CD4-positive, CD25-positive, alpha-beta regulatory T cell (primary cell): Measurements from ENCODE around the gene RELT. TPM values are rescaled to one million over a fixed set of nuclear protein-coding genes. Genes with fewer than 3 reads are reported as not detected.
"Not testable (repeated sequence)": the region's sequence is repeated elsewhere in the genome, so short reads cannot be mapped to it uniquely, and the experiment has no call there.

Source experiments
- ATAC-seq, 2 donors: fragments of 150-1000 bp; cut with Tn5 transposase; one replicate each; pipeline ENCODE4 v1.10.0; 2021; ENCODE audit warnings: low read depth in 2 of 2, moderate number of reproducible peaks in 2 of 2, moderate library complexity in 1 of 2
- DNase-seq, 3 donors: peaks; one replicate each; pipeline versions ENCODE4 v3.0.0 to v3.0.0-alpha.2; 2012 to 2022; ENCODE audit warnings: mixed read lengths in 1 of 3
- H3K27ac ChIP-seq: one replicate; pipeline ENCODE4 v1.7.0; 2013; ENCODE audit warnings: mild to moderate bottlenecking, low read length; ENCODE audit not compliant: insufficient read depth, poor library complexity, severe bottlenecking
- H3K27me3 ChIP-seq: one replicate; pipeline ENCODE4 v1.7.0; 2013; ENCODE audit warnings: low read length; ENCODE audit not compliant: control insufficient read depth, insufficient read depth
- H3K36me3 ChIP-seq: one replicate; pipeline ENCODE4 v1.7.0; 2013; ENCODE audit warnings: mild to moderate bottlenecking, low read length, moderate library complexity; ENCODE audit not compliant: control insufficient read depth, insufficient read depth
- H3K4me1 ChIP-seq: 2 replicates; pipeline ENCODE4 v1.7.0; 2013; ENCODE audit warnings: mild to moderate bottlenecking, low read length; ENCODE audit not compliant: insufficient read depth, control insufficient read depth, poor library complexity, severe bottlenecking
- H3K4me3 ChIP-seq: one replicate; pipeline ENCODE4 v1.7.0; 2013; ENCODE audit warnings: low read depth, mild to moderate bottlenecking, low read length, moderate library complexity
- H3K9me3 ChIP-seq, 2 experiments: 1 replicate in 1 of 2; 2 replicates in 1 of 2; pipeline ENCODE4 v1.7.0; 2013; ENCODE audit warnings: low read length in 2 of 2, mild to moderate bottlenecking in 1 of 2, moderate library complexity in 1 of 2; ENCODE audit not compliant: control insufficient read depth in 2 of 2
- H3K27ac Mint-ChIP-seq, 3 donors: one replicate each; pipeline ENCODE4 v1.8.0; 2020 to 2022; ENCODE audit warnings: mild to moderate bottlenecking in 3 of 3, mixed read lengths in 3 of 3, moderate library complexity in 2 of 3
- H3K27me3 Mint-ChIP-seq: one replicate; pipeline ENCODE4 v1.8.0; 2022; ENCODE audit warnings: mild to moderate bottlenecking, mixed read lengths
- H3K36me3 Mint-ChIP-seq: one replicate; pipeline ENCODE4 v1.8.0; 2020; ENCODE audit warnings: mixed read lengths
- H3K4me1 Mint-ChIP-seq, 4 donors: one replicate each; pipeline ENCODE4 v1.8.0; 2020 to 2022; ENCODE audit warnings: mixed read lengths in 4 of 4, mild to moderate bottlenecking in 1 of 4
- H3K4me3 Mint-ChIP-seq, 4 donors: one replicate each; pipeline ENCODE4 v1.8.0; 2020 to 2022; ENCODE audit warnings: mild to moderate bottlenecking in 4 of 4, mixed read lengths in 4 of 4, moderate library complexity in 3 of 4
- H3K9me3 Mint-ChIP-seq, 7 donors: one replicate each; pipeline ENCODE4 v1.8.0; 2020 to 2022; ENCODE audit warnings: mixed read lengths in 7 of 7, mild to moderate bottlenecking in 3 of 7, moderate library complexity in 2 of 7
- polyA plus RNA-seq, 4 donors: library from polyadenylated mRNA; unstranded; fragments of 300-500 nt; fragmentation: Illumina TruSeq; gene quantifications; one replicate each; pipeline ENCODE4 v1.2.3, GENCODE V29; 2021
- total RNA-seq: library from RNA; stranded (reverse); gene quantifications from one replicate; pipeline ENCODE4 v1.2.3, GENCODE V29; 2022

RELT gene
- total and polyA plus RNA-seq, 5 donors from 2014 or later = 2.0 to 117 (median 3.3) TPM

- Histone ChIP-seq H3K27me3 (no peaks in the 10 kb centered on the region), H3K4me1 (no peaks in the 10 kb centered on the region), H3K36me3 (no peaks in the 10 kb centered on the region), H3K27ac (no peak overlapping the region), H3K9me3 (no peaks in the 10 kb centered on the region), H3K4me3 (no peak overlapping the region)
- no peak overlapping the region for H3K4me3 Mint-ChIP-seq
- H3K36me3 Mint-ChIP-seq = peaks cover 15% of the 10 kb centered on the region
- H3K27ac Mint-ChIP-seq = no peak overlapping the region
- H3K9me3 Mint-ChIP-seq = no peaks in the 10 kb centered on the region
- DNase-seq (no peak), ATAC-seq (no peak)
- no peaks in the 10 kb centered on the region for H3K27me3 Mint-ChIP-seq
- H3K4me1 Mint-ChIP-seq = peaks cover 0 to 8% (median 3%) of the 10 kb centered on the region in 4 donors
Observed at GRCh38 chr11:73426219-73426850, 50.1 kb downstream of the RELT start.

- Mint-ChIP-seq H3K9me3 (no peaks in the 10 kb centered on the region), H3K4me3 (peak overlapping the region in 1 of 4 donors; percentile 17)
- no peaks in the 10 kb centered on the region for H3K27me3 ChIP-seq
Observed at GRCh38 chr11:73428227-73428626, 52.0 kb downstream of the RELT start.

GRCh38 chr11:73428699-73429098, 52.5 kb downstream of the RELT start:
- H3K4me1 ChIP-seq = no peaks in the 10 kb centered on the region
- H3K4me1 Mint-ChIP-seq = peaks cover 0 to 8% (median 3%) of the 10 kb centered on the region in 4 donors
- no peak for DNase-seq

More at GRCh38 chr11:73428227-73428626, 52.0 kb downstream of the RELT start:
- H3K36me3 Mint-ChIP-seq = peaks cover 15% of the 10 kb centered on the region
- ATAC-seq (no peak), DNase-seq (no peak)
- Histone ChIP-seq H3K4me1 (no peaks in the 10 kb centered on the region), H3K36me3 (no peaks in the 10 kb centered on the region), H3K4me3 (no peak overlapping the region), H3K9me3 (no peaks in the 10 kb centered on the region), H3K27ac (no peak overlapping the region)
- no peaks in the 10 kb centered on the region for H3K27me3 Mint-ChIP-seq
- H3K27ac Mint-ChIP-seq = peak overlapping the region in 2 of 3 donors; percentile 6 to 42
- H3K4me1 Mint-ChIP-seq = peaks cover 0 to 8% (median 3%) of the 10 kb centered on the region in 4 donors

DNA sequence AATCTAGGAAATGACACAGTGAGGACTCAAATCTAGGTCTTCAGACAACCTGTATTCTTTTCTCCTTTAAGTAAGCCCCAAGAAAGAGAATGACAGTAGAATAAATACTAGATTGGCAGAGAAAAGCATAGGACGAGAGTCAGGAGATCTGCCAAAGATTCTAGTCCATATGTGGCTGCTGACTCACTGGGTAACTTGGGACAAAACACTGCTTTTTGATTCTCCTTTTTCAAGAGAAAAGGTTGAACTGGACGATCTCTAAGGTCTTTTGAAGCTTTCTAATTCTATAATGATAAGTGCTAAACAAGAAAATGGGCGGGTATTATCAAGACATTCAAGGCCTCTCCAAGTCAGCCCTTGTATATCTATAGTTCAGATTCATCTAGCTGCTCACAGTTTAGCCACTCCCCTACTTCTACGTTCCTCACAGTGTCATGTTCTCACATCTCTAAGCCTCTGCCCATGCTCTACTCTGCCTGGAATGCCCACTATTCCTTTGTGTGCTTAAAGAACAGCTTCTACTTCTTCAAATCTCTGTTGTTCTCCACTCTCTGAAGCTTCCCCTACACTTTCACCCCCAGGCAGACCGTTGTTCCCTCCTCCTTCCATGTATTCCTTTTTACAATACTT, 53.0 kb downstream of the RELT start:
- Histone ChIP-seq H3K36me3 (no peaks in the 10 kb centered on the region), H3K4me3 (no peak overlapping the region), H3K27ac (no peak overlapping the region), H3K9me3 (no peaks in the 10 kb centered on the region), H3K27me3 (no peaks in the 10 kb centered on the region), H3K4me1 (no peaks in the 10 kb centered on the region)
- no peaks in the 10 kb centered on the region for H3K27me3 Mint-ChIP-seq
- no peak overlapping the region for H3K4me3 Mint-ChIP-seq
- H3K9me3 Mint-ChIP-seq = no peaks in the 10 kb centered on the region
- no peak for ATAC-seq
- H3K27ac Mint-ChIP-seq = no peak overlapping the region
- DNase-seq = no peak
- H3K36me3 Mint-ChIP-seq = peaks cover 15% of the 10 kb centered on the region
- H3K4me1 Mint-ChIP-seq = peaks cover 0 to 8% (median 3%) of the 10 kb centered on the region in 4 donors

More at GRCh38 chr11:73428699-73429098, 52.5 kb downstream of the RELT start:
- H3K4me3 ChIP-seq = no peak overlapping the region
- no peaks in the 10 kb centered on the region for H3K27me3 ChIP-seq
- Mint-ChIP-seq H3K27ac (no peak overlapping the region), H3K4me3 (no peak overlapping the region), H3K36me3 (peaks cover 15% of the 10 kb centered on the region), H3K27me3 (no peaks in the 10 kb centered on the region), H3K9me3 (no peaks in the 10 kb centered on the region)
- ATAC-seq = no peak
- no peaks in the 10 kb centered on the region for H3K9me3 ChIP-seq
- no peaks in the 10 kb centered on the region for H3K36me3 ChIP-seq
- H3K27ac ChIP-seq = no peak overlapping the region

DNA sequence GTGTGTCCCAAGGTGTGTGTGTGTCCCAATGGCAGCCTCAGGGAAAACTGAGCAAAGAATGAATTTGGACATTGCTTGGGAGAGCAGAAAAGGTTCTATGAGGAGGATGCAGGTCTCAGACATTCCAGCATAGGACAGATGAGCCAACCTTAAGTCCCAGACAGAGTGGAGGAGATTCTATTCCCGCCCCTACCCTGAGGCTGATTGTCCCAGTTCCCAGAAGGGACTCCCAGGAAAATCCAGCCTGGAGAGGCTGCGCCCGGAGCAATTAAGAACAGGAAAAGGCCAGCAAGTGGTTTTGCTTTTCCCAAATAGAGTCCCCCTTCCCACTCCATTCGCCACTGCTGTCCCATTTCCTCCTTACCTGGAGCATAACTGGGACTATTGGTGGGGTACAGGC, 54.1 kb downstream of the RELT start:
- H3K36me3 ChIP-seq = no peaks in the 10 kb centered on the region
- H3K9me3 Mint-ChIP-seq = no peaks in the 10 kb centered on the region
- H3K36me3 Mint-ChIP-seq = peaks cover 15% of the 10 kb centered on the region
- no peaks in the 10 kb centered on the region for H3K27me3 ChIP-seq
- no peak for DNase-seq
- peaks cover 0 to 8% (median 3%) of the 10 kb centered on the region in 4 donors for H3K4me1 Mint-ChIP-seq
- no peaks in the 10 kb centered on the region for H3K27me3 Mint-ChIP-seq
- no peaks in the 10 kb centered on the region for H3K4me1 ChIP-seq
- H3K27ac Mint-ChIP-seq = no peak overlapping the region
- no peak overlapping the region for H3K4me3 Mint-ChIP-seq
- ATAC-seq = no peak
- no peaks in the 10 kb centered on the region for H3K9me3 ChIP-seq
- H3K27ac ChIP-seq = no peak overlapping the region
- H3K4me3 ChIP-seq = no peak overlapping the region

DNA sequence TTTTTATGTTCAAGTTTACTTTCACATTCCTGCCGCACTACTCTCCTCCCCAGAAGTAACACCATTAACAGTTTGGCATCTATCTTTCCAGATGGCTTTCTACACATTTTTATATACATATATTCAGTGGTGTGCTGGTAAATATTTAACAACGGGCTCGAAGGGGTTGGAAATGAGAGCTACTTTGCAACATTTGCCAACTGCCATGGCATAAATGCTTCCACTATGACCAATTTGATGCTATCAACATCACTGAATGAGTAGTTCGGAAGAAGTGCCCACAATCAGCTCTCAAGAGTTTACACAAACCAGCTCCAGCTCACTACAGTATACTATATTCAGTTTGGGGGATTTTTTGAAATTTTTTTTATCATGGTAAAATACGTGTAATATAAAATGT, 55.2 kb downstream of the RELT start:
- Histone ChIP-seq H3K27me3 (no peaks in the 10 kb centered on the region), H3K9me3 (no peaks in the 10 kb centered on the region), H3K27ac (no peak overlapping the region), H3K36me3 (no peaks in the 10 kb centered on the region), H3K4me1 (no peaks in the 10 kb centered on the region), H3K4me3 (no peak overlapping the region)
- peaks cover 0 to 8% (median 3%) of the 10 kb centered on the region in 4 donors for H3K4me1 Mint-ChIP-seq
- H3K36me3 Mint-ChIP-seq = peaks cover 15% of the 10 kb centered on the region
- no peak overlapping the region for H3K4me3 Mint-ChIP-seq
- H3K9me3 Mint-ChIP-seq = no peaks in the 10 kb centered on the region
- H3K27ac Mint-ChIP-seq = no peak overlapping the region
- ATAC-seq (no peak), DNase-seq (no peak)
- no peaks in the 10 kb centered on the region for H3K27me3 Mint-ChIP-seq

DNA sequence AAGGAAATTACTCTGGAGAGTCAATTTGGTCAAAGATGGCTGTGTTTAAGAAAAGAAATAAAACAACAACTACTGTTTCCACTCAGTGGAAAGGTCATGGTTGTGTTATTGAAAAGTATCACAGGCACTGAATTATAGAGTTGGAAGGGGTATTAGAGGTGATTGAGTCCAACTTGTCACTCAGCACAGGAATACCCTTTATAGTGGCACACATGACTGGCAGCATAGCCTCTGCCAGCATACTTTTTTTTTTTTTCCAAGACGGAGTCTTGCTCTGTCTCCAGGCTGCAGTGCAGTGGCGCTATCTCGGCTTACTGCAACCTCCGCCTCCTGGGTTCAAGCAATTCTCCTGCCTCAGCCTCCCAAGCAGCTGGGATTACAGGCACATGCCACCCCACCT, 60.7 kb downstream of the RELT start:
- not testable (repeated sequence) for H3K4me3 ChIP-seq, ATAC-seq, H3K9me3 ChIP-seq, H3K36me3 ChIP-seq, H3K9me3 Mint-ChIP-seq, H3K4me1 Mint-ChIP-seq, H3K4me3 Mint-ChIP-seq, H3K27me3 ChIP-seq, DNase-seq, H3K27me3 Mint-ChIP-seq, H3K4me1 ChIP-seq, H3K27ac ChIP-seq
- Mint-ChIP-seq H3K27ac (peak overlapping the region in 1 of 3 donors; percentile 18), H3K36me3 (peaks cover 12% of the 10 kb centered on the region)
